ENCODE measurements around the gene SPSB3.

SPSB3 gene

DNA sequence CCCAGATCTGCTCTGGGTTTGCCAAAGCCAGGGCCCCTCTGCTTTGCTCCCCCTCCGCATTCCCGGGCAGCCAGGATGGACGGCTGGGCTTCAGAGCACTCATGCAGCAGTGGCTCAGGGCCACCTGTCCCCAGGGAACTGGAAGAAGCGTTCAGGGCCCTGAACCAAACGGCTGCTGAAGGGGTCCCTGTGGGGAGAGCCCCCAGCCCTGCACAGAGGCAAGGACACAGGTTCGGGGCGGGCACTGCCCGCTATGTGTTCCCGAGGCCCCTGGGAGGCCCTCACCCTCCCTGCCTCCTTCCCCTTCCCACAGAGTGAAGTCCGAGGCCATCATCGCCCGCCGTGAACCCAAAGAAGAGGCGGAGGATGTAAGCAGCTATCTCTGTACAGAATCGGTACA lies 21.5 kb downstream of the SPSB3 start:
- H3K27me3 ChIP-seq (ENCODE audit: insufficient read depth, poor library complexity, severe bottlenecking) = no peaks in the 10 kb centered on the region
- H3K9me3 ChIP-seq (ENCODE audit: severe bottlenecking) = no peaks in the 10 kb centered on the region
- peaks cover 22% of the 10 kb centered on the region; the same call in 1 of the 2 replicates for H3K36me3 ChIP-seq (ENCODE audit: low read depth)
- no peak for TF ChIP-seq CTCF (IDR thresholded peaks at IDR 0.05; ENCODE audit: poor library complexity, severe bottlenecking)
- ATAC-seq (ENCODE audit: low read depth) (no peak), DNase-seq (ENCODE audit: low spot score) (no peak)
- no peak overlapping the region for H3K4me3 ChIP-seq (ENCODE audit: severe bottlenecking)
- no peak overlapping the region for H3K27ac ChIP-seq (ENCODE audit: poor library complexity, severe bottlenecking)
- no peaks in the 10 kb centered on the region for H3K4me1 ChIP-seq (ENCODE audit: insufficient read depth, poor library complexity, severe bottlenecking)

DNA sequence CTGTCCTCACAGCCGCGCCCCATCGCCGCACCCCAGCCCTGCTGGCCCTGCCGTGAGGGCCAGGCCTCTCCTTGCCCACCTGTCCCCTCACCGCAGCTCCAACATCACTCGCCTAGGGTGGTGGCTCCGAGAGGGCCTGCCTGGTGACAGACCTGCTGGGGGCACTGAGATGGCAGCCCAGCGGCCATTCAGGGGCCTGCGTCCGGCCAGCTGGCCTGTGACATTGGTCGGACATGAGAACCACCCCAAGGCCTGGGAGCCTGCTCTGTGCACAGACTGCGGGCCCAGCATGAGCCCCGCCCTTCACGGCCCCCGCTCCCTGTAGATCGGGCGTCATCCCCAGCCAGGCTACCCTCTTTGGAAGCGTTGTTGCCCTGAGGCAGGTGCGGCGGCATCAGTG lies 22.9 kb downstream of the SPSB3 start:
- TF ChIP-seq CTCF (IDR thresholded peaks at IDR 0.05; ENCODE audit: poor library complexity, severe bottlenecking) = no peak
- H3K27ac ChIP-seq (ENCODE audit: poor library complexity, severe bottlenecking) = no peak overlapping the region
- H3K4me3 ChIP-seq (ENCODE audit: severe bottlenecking) = no peak overlapping the region
- no peaks in the 10 kb centered on the region for H3K9me3 ChIP-seq (ENCODE audit: severe bottlenecking)
- H3K36me3 ChIP-seq (ENCODE audit: low read depth) = peaks cover 19% of the 10 kb centered on the region
- DNase-seq (ENCODE audit: low spot score) (no peak), ATAC-seq (ENCODE audit: low read depth) (no peak)
- H3K4me1 ChIP-seq (ENCODE audit: insufficient read depth, poor library complexity, severe bottlenecking) = peaks cover 6% of the 10 kb centered on the region
- H3K27me3 ChIP-seq (ENCODE audit: insufficient read depth, poor library complexity, severe bottlenecking) = no peaks in the 10 kb centered on the region

GRCh38 chr16:1758923-1759322 lies 23.4 kb downstream of the SPSB3 start:
- H3K27me3 ChIP-seq (ENCODE audit: insufficient read depth, poor library complexity, severe bottlenecking) = no peaks in the 10 kb centered on the region
- H3K27ac ChIP-seq (ENCODE audit: poor library complexity, severe bottlenecking) = no peak overlapping the region
- H3K4me3 ChIP-seq (ENCODE audit: severe bottlenecking) = no peak overlapping the region
- ATAC-seq (ENCODE audit: low read depth) (no peak), DNase-seq (ENCODE audit: low spot score) (no peak)
- H3K4me1 ChIP-seq (ENCODE audit: insufficient read depth, poor library complexity, severe bottlenecking) = peaks cover 10% of the 10 kb centered on the region
- no peak for TF ChIP-seq CTCF (IDR thresholded peaks at IDR 0.05; ENCODE audit: poor library complexity, severe bottlenecking)
- peaks cover 19% of the 10 kb centered on the region for H3K36me3 ChIP-seq (ENCODE audit: low read depth)
- no peaks in the 10 kb centered on the region for H3K9me3 ChIP-seq (ENCODE audit: severe bottlenecking)

DNA sequence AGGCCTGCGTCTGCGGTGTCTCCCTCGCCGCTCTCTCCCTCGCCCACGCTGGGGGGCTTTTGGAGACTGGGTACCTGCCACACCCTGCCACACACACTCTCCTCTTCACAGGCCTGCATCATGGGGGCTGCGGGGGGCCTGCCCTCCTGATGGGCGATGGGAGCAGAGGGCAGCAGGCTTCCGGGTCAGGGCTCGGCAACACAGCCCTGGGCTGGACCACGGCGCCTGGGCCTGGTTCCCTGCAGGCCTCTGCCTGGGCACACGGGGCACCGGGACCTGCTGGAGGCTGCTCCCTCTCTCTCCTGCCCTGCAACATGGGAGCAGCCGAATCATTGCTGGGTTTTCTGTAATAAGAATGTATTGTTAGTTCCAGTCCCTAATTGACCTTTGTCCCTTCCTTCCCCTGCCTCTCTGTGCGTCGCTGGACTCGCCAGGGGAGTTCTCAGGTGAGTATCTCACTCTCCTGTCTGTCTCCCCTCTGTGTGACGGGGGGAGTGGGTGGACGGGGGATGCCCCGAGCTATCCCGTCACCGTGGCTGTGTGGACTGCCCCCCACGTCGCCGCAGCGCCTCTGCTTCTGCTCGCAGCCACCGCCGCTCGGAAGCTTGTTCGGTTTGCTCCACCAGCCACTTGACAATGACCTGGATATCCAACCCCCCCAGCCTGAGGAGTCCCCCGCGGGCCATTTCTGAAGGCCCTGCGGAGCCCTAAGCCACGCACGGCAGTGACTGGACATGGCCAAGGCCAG lies 24.5 kb downstream of the SPSB3 start:
- DNase-seq (ENCODE audit: low spot score) = no peak
- no peak overlapping the region for H3K27ac ChIP-seq (ENCODE audit: poor library complexity, severe bottlenecking)
- peaks cover 10% of the 10 kb centered on the region for H3K4me1 ChIP-seq (ENCODE audit: insufficient read depth, poor library complexity, severe bottlenecking)
- TF ChIP-seq CTCF (IDR thresholded peaks at IDR 0.05; ENCODE audit: poor library complexity, severe bottlenecking) = no peak
- no peak overlapping the region for H3K4me3 ChIP-seq (ENCODE audit: severe bottlenecking)
- H3K9me3 ChIP-seq (ENCODE audit: severe bottlenecking) = no peaks in the 10 kb centered on the region
- no peak for ATAC-seq (ENCODE audit: low read depth)
- no peaks in the 10 kb centered on the region for H3K27me3 ChIP-seq (ENCODE audit: insufficient read depth, poor library complexity, severe bottlenecking)
- H3K36me3 ChIP-seq (ENCODE audit: low read depth) = peaks cover 22% of the 10 kb centered on the region

- H3K36me3 ChIP-seq (ENCODE audit: low read depth) = peaks cover 41% of the 10 kb centered on the region
- no peaks in the 10 kb centered on the region for H3K9me3 ChIP-seq (ENCODE audit: severe bottlenecking)
- peaks cover 10% of the 10 kb centered on the region for H3K4me1 ChIP-seq (ENCODE audit: insufficient read depth, poor library complexity, severe bottlenecking)
- no peaks in the 10 kb centered on the region for H3K27me3 ChIP-seq (ENCODE audit: insufficient read depth, poor library complexity, severe bottlenecking)
- DNase-seq (ENCODE audit: low spot score) = no peak
- no peak overlapping the region for H3K27ac ChIP-seq (ENCODE audit: poor library complexity, severe bottlenecking)
- TF ChIP-seq CTCF (IDR thresholded peaks at IDR 0.05; ENCODE audit: poor library complexity, severe bottlenecking) = no peak
- no peak for ATAC-seq (ENCODE audit: low read depth)
- no peak overlapping the region for H3K4me3 ChIP-seq (ENCODE audit: severe bottlenecking)
These were observed 28.2 kb downstream of the SPSB3 start for GRCh38 chr16:1754204-1754603.

All from RWPE2 (cell line).